Measurements from ENCODE around the gene DNAJB13. TPM values are rescaled to one million over a fixed set of nuclear protein-coding genes. Genes with fewer than 3 reads are reported as not detected.
"Not testable (repeated sequence)": the region's sequence is repeated elsewhere in the genome, so short reads cannot be mapped to it uniquely, and the experiment has no call there.

DNAJB13 gene
- total RNA-seq, 2 experiments from 2014 or later, result 0.19 TPM; not detected in 1

DNA sequence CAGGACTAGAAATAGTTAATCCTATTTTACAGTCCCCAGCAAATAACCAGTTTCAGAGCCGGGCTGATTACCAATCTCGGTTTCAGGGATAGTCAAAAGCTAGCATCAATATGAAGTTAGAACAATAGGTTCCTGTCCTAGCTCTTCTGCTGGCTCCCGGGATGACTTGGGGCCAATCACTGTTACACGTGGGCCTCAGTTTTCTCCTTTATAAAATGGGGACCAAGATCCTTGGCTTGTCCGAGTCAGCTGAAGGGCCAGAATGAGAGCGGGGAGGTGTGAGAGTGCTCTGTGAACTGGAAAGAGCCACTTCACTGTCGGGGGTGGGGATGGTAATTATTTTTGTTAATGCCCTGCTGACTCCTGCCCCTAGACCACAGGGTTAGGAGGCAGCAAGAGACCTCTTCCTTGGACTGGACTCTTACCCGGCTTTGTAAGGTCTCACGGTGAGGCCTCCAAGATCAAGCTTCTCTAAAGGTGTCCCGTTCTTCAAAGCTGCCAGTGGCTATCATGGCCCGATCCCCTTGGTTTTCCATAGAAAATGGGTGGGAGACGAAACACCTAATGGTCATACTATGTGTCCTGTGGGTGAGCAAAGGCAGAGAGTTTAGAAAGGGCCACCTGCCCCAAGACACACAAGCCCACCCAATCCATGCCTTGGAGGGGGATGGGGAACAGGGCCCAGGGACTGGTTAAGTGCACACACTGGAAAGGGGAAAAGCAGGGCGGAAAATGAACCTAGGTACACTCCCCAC, 30.4 kb downstream of the DNAJB13 start:
- ChIA-PET CTCF (interaction anchor here (0.6 to 2.5 kb wide), 15 partner anchors 9 to 275 kb away, joined by 3 to 11 read pairs (median 4); partner anchors contain the start of gene UCP3), POLR2A (interaction anchor here (0.6 to 6.8 kb wide), 19 partner anchors 9 to 193 kb away, joined by 3 to 98 read pairs (median 10); partner anchors contain the start of genes C2CD3 and PPME1)
- DNase-seq, result no peak
- no peaks in the 10 kb centered on the region for H3K27me3 Mint-ChIP-seq
- H3K9me3 Mint-ChIP-seq, result no peaks in the 10 kb centered on the region
- peaks cover 61% of the 10 kb centered on the region for H3K36me3 Mint-ChIP-seq
- peak overlapping the region; percentile 97 for H3K27ac Mint-ChIP-seq
- H3K4me1 Mint-ChIP-seq (ENCODE audit: low read depth), result peaks cover 62% of the 10 kb centered on the region
- intact Hi-C loops (cut with micrococcal nuclease), result loop anchor here (2.0 to 5.0 kb wide), 6 partner anchors 16 to 416 kb away; partner anchors contain the start of genes COA4, MRPL48, PAAF1 and PGM2L1
- H3K4me3 Mint-ChIP-seq, result peak overlapping the region; percentile 91

DNA sequence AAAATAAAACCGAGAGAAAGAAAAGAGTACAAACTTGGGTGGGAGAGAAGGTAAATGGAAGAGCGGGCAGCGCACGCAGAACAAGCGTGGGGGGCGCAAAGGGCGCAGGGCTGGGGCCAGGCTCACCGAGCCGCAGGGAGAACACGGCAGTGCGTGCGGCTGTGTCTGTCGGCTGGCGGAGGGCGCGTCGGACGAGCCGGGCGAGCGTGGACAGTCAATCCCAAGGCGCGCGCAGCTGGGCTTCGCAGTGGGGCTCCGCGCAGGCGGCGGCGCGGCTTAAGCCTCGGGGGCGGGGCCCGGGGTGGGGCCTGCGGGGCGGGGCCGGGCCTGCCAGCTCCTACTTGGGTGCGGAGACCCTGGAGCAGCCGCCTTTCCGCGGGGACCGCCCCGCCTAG, 31.8 kb downstream of the DNAJB13 start, which contains the start of gene UCP2:
Gene UCP2, minus strand, starts transcription at position 249 of the 395 bp plus-strand sequence. CDS start 4,465 bp downstream, outside the sequence.
- H3K9me3 Mint-ChIP-seq, result no peaks in the 10 kb centered on the region
- peaks cover 49% of the 10 kb centered on the region for H3K4me1 Mint-ChIP-seq (ENCODE audit: low read depth)
- peak within 1 kb of the TSS; percentile 91 for H3K4me3 Mint-ChIP-seq
- peaks cover 49% of the 10 kb centered on the region for H3K36me3 Mint-ChIP-seq
- H3K27ac Mint-ChIP-seq, result peak within 1 kb of the TSS; percentile 97
- intact Hi-C loops (cut with micrococcal nuclease), result loop anchor here (5.0 kb wide), 4 partner anchors 90 to 415 kb away; partner anchors contain the start of genes COA4, MRPL48, PAAF1 and PGM2L1
- peak; percentile 91 for DNase-seq
- POLR2A ChIA-PET, result interaction anchor here (0.7 to 6.8 kb wide), 15 partner anchors 9 to 510 kb away, joined by 3 to 98 read pairs (median 8); partner anchors contain the start of genes C2CD3, PPME1 and UCP3
- H3K27me3 Mint-ChIP-seq, result no peaks in the 10 kb centered on the region
- CTCF ChIA-PET, result interaction anchor here (0.6 to 1.5 kb wide), 4 partner anchors 11 to 36 kb away, joined by 3 to 10 read pairs (median 4); no protein-coding TSS in a partner anchor

DNA sequence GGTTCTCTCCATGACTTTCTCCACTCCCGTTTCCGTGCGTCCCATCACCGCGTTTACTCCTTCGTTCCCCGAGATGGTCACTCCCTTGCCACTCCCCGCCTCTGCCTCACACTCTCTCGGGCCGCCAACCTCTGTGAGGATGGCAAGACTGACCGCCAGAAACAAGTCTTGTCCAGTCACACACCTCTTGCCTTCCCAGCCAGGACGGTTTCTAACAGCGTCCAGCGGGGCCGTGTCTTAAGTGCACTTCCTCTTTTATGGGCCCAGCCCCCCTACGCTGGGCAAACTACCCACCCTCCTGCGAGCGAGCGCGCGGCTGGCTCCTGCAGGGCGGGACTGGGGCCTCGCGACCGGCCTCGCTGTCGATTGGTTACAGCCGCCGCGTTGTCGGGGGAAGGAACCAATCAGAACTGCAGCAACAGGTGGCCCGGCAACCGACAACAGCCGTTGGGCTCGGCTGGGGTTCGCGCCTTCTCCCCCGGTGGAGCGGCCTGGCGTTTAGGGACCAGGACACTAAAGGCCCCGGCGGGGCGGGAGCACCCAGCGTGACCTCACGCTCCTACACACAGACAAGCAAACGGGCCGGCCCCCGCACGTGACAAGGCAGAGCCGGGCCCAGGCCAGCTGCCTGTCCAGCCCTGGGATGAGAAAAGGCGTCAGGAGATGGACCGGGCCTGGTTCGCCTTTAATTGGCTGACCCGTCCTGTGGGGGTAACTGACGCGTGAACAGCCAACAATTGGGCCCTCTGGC, 32.3 kb downstream of the DNAJB13 start:
- Mint-ChIP-seq H3K27me3 (no peaks in the 10 kb centered on the region), H3K9me3 (no peaks in the 10 kb centered on the region), H3K27ac (peak overlapping the region; percentile 97), H3K36me3 (peaks cover 43% of the 10 kb centered on the region), H3K4me1 (ENCODE audit: low read depth) (peaks cover 43% of the 10 kb centered on the region), H3K4me3 (peak overlapping the region; percentile 91)
- peak; percentile 97 for DNase-seq
- intact Hi-C loops (cut with micrococcal nuclease), result loop anchor here (1.0 to 5.0 kb wide), 7 partner anchors 12 to 414 kb away; partner anchors contain the start of genes C2CD3, COA4, MRPL48 and PAAF1
- ChIA-PET CTCF (interaction anchor here (0.6 to 1.7 kb wide), 6 partner anchors 11 to 35 kb away, joined by 3 to 10 read pairs (median 4); no protein-coding TSS in a partner anchor), POLR2A (interaction anchor here (0.7 to 6.8 kb wide), 17 partner anchors 8 to 188 kb away, joined by 3 to 98 read pairs (median 8); partner anchors contain the start of genes C2CD3, PPME1 and UCP3)

DNA sequence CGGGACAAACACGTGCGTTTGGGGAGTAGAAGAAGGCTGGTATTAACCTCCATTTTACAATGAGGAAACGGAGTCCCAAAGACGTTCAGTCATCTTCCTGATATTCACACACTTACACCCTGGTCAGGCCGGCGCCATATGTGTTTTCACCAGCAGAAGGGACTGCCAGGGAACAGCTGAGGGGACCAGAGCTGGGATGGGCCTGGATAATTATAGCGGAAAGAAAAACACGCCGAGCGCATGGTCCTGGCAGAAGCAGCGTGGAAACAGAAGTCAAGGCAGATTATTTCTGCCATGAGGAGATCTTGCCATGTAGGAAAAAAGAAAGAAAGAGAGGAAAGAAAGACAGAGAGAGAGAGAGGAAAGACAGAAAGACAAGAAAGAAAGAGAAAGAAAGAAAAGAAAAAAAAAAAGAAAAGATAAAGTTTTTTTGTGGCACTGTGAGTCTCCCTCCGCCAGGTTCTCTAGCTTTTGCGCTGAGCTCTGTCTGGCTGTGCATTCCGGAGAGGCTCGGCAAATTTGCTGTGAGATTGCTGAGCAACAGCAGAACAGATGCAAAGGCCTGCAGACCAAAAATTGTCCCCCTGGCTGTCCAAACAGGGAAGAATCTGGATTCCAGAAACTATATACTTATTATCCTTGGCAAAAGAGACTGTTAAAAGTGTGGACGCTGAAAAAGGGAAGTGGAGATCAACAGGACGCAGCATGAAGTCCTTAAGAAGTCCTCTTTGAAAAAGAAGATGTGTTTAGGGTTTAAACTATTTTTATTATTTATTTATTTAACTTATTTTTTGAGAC, 33.1 kb downstream of the DNAJB13 start:
- intact Hi-C loops (cut with micrococcal nuclease), result loop anchor here (1.0 to 5.0 kb wide), 7 partner anchors 11 to 413 kb away; partner anchors contain the start of genes C2CD3, COA4, MRPL48 and PAAF1
- DNase-seq, result no peak
- Mint-ChIP-seq H3K9me3 (no peaks in the 10 kb centered on the region), H3K4me3 (peak overlapping the region; percentile 91), H3K27ac (peak overlapping the region; percentile 97), H3K27me3 (no peaks in the 10 kb centered on the region), H3K36me3 (peaks cover 35% of the 10 kb centered on the region), H3K4me1 (ENCODE audit: low read depth) (peaks cover 35% of the 10 kb centered on the region)
- ChIA-PET CTCF (interaction anchor here (0.7 to 1.7 kb wide), 4 partner anchors 11 to 27 kb away, joined by 3 to 10 read pairs (median 4); no protein-coding TSS in a partner anchor), POLR2A (interaction anchor here (0.6 to 6.8 kb wide), 8 partner anchors 11 to 334 kb away, joined by 3 to 95 read pairs (median 8); partner anchors contain the start of genes C2CD3 and PPME1)

DNA sequence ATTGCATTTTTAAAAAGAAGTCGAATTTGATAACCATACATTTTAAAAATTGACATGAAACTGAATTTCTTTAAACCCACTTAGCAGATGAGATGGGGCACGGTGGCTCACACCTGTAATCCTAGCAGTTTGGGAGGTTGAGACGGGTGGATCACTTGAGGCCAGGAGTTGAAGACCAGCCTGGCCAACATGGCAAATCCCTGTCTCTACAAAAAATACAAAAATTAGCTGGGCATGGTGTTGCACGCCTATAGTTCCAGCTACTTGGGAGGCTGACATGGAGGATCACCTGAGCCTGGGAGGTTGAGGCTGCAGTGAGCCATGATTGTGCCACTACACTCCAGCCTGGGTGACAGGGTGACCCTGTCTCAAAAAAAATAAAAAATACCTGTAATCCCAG, 34.8 kb downstream of the DNAJB13 start:
- H3K27me3 Mint-ChIP-seq; DNase-seq; intact Hi-C loops (cut with micrococcal nuclease); H3K9me3 Mint-ChIP-seq; H3K4me3 Mint-ChIP-seq; H3K27ac Mint-ChIP-seq; CTCF ChIA-PET: not testable (repeated sequence)
- peaks cover 20% of the 10 kb centered on the region for H3K36me3 Mint-ChIP-seq
- H3K4me1 Mint-ChIP-seq (ENCODE audit: low read depth), result peaks cover 23% of the 10 kb centered on the region
- POLR2A ChIA-PET, result interaction anchor here (0.6 kb wide), 1 partner anchor 9 kb away, joined by 4 read pairs; no protein-coding TSS in a partner anchor

DNA sequence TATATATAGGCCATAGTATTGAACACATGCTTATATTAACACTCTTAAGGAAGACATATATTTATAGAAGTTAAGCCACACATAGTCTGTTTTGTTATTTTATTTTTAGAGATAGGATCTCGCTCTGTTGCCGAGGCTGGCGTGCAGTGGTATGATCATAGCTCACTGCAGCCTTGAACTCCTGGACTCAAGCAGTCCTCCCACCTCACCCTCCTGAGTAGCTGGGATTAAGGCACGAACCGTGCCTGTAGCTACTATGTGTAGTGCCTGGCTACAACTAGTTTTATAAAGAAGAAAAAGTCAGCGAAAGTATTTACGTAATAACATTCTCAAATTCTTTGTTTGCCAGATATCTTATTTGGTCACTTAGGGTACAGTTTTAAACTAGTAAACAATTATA, 37.4 kb downstream of the DNAJB13 start:
- ChIA-PET POLR2A (no interaction called here), CTCF (no interaction called here)
- Mint-ChIP-seq H3K4me3 (no peak overlapping the region), H3K36me3 (no peaks in the 10 kb centered on the region), H3K9me3 (no peaks in the 10 kb centered on the region), H3K27me3 (no peaks in the 10 kb centered on the region), H3K4me1 (ENCODE audit: low read depth) (peaks cover 42% of the 10 kb centered on the region), H3K27ac (peak overlapping the region; percentile 45)
- no peak for DNase-seq
- intact Hi-C loops (cut with micrococcal nuclease), result no loop called here

DNA sequence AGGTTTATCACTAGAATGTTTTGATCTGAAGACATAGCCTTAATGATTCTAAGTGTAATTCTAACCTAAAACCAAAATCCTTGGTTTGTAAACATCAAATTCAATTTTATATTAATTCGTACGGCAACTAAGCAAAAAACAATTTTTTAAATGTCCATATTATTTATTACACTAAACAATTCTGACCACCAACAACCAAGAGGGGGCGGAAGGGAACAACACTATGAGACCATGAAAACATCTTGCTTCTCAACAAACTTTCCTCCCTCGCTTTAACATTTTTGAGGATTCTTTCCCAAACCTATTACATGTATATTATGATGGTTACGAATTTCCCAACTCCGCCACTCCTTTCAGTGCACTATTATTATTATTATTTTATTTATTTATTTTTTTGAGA, 38.3 kb downstream of the DNAJB13 start:
- DNase-seq, result no peak
- no peaks in the 10 kb centered on the region for H3K9me3 Mint-ChIP-seq
- no peaks in the 10 kb centered on the region for H3K27me3 Mint-ChIP-seq
- intact Hi-C loops (cut with micrococcal nuclease), result no loop called here
- H3K27ac Mint-ChIP-seq, result no peak overlapping the region
- ChIA-PET CTCF (no interaction called here), POLR2A (no interaction called here)
- no peaks in the 10 kb centered on the region for H3K36me3 Mint-ChIP-seq
- H3K4me3 Mint-ChIP-seq, result no peak overlapping the region
- H3K4me1 Mint-ChIP-seq (ENCODE audit: low read depth), result peaks cover 38% of the 10 kb centered on the region

DNA sequence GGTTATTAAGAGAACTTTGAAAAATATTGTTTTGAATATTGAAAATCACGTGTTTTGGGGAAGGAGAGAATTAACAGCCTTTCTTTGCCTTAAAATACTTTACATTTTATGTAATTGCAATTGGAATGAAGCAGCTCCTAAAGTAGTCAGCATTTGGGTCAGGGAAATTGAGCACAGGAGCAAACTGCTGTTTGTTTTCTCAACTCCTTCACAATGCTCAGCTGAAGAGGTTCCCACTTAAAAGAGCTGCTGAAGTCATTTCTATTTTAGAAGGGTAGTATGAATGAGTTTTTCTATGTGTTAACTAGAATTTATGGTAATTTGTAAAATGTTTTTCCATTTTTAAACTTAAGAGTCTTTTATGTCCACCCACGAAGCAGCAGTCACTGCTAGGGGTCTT, 39.9 kb downstream of the DNAJB13 start:
- H3K9me3 Mint-ChIP-seq, result no peaks in the 10 kb centered on the region
- H3K4me3 Mint-ChIP-seq, result no peak overlapping the region
- CTCF ChIA-PET, result interaction anchor here (1.2 to 1.6 kb wide), 2 partner anchors 10 to 29 kb away, joined by 4 read pairs; no protein-coding TSS in a partner anchor
- no peak for DNase-seq
- POLR2A ChIA-PET, result interaction anchor here (2.7 kb wide), 1 partner anchor 9 kb away, joined by 18 read pairs; the partner anchor contains the start of gene UCP2
- intact Hi-C loops (cut with micrococcal nuclease), result no loop called here
- H3K27me3 Mint-ChIP-seq, result no peaks in the 10 kb centered on the region
- H3K27ac Mint-ChIP-seq, result peak overlapping the region; percentile 54
- peaks cover 43% of the 10 kb centered on the region for H3K4me1 Mint-ChIP-seq (ENCODE audit: low read depth)
- H3K36me3 Mint-ChIP-seq, result no peaks in the 10 kb centered on the region

DNA sequence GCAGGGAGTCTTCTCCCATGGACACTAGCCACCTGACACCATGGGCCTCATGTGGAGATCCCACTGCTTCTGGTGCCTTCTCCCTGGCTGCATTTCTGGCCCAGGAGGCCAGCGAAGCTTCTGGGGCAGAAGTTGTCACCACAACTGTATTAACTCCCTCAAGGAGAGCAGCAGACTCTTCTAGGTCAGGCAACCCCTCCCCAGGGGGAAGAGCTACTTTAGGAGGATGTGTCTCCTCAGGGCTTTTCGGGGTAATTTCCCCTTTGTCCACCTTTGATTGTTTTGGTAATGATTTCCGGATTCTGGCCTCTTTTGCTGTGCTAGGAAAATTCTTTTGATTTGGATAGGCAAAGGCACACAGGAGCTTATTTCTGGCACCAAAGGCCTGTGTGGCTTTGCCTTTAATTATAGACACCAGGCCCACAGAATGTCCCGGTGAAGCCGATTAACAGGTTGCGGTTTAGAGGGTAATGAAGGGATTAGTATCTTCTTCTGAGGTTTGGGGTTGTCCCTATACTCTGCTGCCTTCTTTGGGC, 40.7 kb downstream of the DNAJB13 start:
- Mint-ChIP-seq H3K9me3 (no peaks in the 10 kb centered on the region), H3K4me1 (ENCODE audit: low read depth) (peaks cover 49% of the 10 kb centered on the region), H3K4me3 (no peak overlapping the region), H3K27me3 (no peaks in the 10 kb centered on the region), H3K27ac (peak overlapping the region; percentile 56), H3K36me3 (no peaks in the 10 kb centered on the region)
- CTCF ChIA-PET, result interaction anchor here (1.2 to 1.6 kb wide), 2 partner anchors 11 to 28 kb away, joined by 4 read pairs; no protein-coding TSS in a partner anchor
- POLR2A ChIA-PET, result interaction anchor here (2.7 kb wide), 1 partner anchor 10 kb away, joined by 18 read pairs; the partner anchor contains the start of gene UCP2
- peak; percentile 13 for DNase-seq
- intact Hi-C loops (cut with micrococcal nuclease), result no loop called here

DNA sequence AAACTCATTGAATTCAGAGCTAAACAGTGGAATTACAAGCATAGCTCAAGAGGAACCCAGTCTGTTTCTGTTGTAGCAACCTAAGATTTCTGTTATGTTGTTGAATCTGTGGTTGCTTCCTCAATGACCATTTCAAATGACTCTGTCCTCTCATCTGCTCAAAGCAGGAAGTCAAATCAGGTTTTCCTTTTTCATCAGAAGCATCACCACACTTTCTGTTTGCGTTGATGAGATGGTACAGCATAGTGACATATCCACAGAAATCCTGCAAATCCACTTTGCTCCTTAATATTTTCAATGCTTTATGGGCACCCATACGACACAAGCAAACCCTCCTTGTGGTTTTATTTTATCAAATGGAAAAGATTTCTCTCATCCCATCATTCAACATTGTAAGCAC, 44.4 kb downstream of the DNAJB13 start:
- peak overlapping the region; percentile 49 for H3K4me3 Mint-ChIP-seq
- H3K9me3 Mint-ChIP-seq, result no peaks in the 10 kb centered on the region
- DNase-seq, result no peak
- H3K4me1 Mint-ChIP-seq (ENCODE audit: low read depth), result peaks cover 75% of the 10 kb centered on the region
- intact Hi-C loops (cut with micrococcal nuclease), result loop anchor here (1.0 kb wide), 4 partner anchors 12 to 31 kb away; no protein-coding TSS in a partner anchor
- POLR2A ChIA-PET, result interaction anchor here (0.7 to 5.7 kb wide), 13 partner anchors 10 to 276 kb away, joined by 3 to 98 read pairs (median 7); partner anchors contain the start of genes C2CD3, PPME1, UCP2 and UCP3
- H3K36me3 Mint-ChIP-seq, result no peaks in the 10 kb centered on the region
- no peaks in the 10 kb centered on the region for H3K27me3 Mint-ChIP-seq
- CTCF ChIA-PET, result interaction anchor here (0.5 to 3.4 kb wide), 9 partner anchors 11 to 31 kb away, joined by 3 to 10 read pairs (median 5); partner anchors contain the start of genes UCP2 and UCP3
- peak overlapping the region; percentile 91 for H3K27ac Mint-ChIP-seq
